Measurements from ENCODE around the gene LARGE2.

Gene LARGE2

DNA sequence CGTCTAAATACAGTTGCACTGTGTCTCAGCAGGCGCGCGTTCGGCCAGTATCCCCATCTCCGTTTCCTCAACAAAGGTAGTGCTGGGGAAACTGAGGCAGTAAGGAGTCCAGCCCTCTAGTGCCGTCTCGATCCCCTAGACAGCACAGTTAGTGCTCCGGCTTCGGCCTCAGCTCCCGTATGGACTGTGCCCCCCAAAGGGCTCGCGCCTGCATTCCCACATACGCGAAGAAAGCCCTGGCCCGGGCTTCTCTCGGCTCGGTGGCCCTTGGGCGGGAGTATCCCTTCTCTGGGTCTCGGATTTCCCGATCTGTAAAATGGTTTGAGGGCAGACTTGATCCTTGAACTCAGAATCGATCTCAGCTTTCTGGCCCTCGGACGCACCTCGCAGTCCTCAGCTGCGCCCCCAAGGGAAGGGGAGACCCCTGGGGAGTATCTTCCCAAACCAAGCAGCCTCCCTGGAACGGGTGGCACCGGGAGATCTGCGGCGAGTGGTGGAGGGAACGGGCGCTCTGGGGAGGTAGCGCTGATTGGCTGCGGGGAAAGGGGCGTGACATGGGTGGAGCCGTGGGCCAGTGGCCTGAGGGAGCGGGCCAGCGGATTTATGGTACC lies 4.0 kb upstream of the LARGE2 start:
- CTCF ChIA-PET: interaction anchor here (0.6 to 1.5 kb wide), 7 partner anchors 10 to 461 kb away, joined by 3 to 6 read pairs (median 3); no protein-coding TSS in a partner anchor
- Histone ChIP-seq H3K36me3 (ENCODE audit: control insufficient read depth in 2 of 2, insufficient read depth in 1 of 2, low read length in 2 of 2) (peaks cover 0 to 29% of the 10 kb centered on the region in 2 experiments; a peak in 1 of 3 replicates), H3K4me1 (ENCODE audit: control insufficient read depth, insufficient read depth, low read length) (no peaks in the 10 kb centered on the region; the same call in 1 of the 2 replicates), H3K27ac (ENCODE audit: extremely low read depth, low read depth, low read length) (peak overlapping the region; percentile 46; the same call in 1 of the 2 replicates), H3K9me3 (ENCODE audit: control insufficient read depth, insufficient read depth, low read depth, low read length) (no peaks in the 10 kb centered on the region), H3K4me3 (ENCODE audit: low read depth, low read length) (peak overlapping the region; percentile 96)
- POLR2A ChIA-PET: interaction anchor here (0.6 to 2.1 kb wide), 17 partner anchors 10 to 1272 kb away, joined by 3 to 10 read pairs (median 4); partner anchors contain the start of genes CRY2, FREY1 and PHF21A
- TF ChIP-seq TRIM28 (IDR thresholded peaks at IDR 0.05; ENCODE audit: borderline replicate concordance, low read length) (peak; percentile 22; the same call in 1 of the 2 replicates), ZNF626 (tag by site-specific recombination; IDR thresholded peaks at IDR 0.05) (no peak), ZNF214 (tag by site-specific recombination; IDR thresholded peaks at IDR 0.05; ENCODE audit: borderline replicate concordance) (no peak), ZNF239 (tag by site-specific recombination; IDR thresholded peaks at IDR 0.05) (no peak), ZBTB20 (tag by site-specific recombination; IDR thresholded peaks at IDR 0.05) (peak; percentile 47), PATZ1 (tag by site-specific recombination; IDR thresholded peaks at IDR 0.05) (0 out of 2 replicates have a peak, but pooled peaks have one; percentile 48), ZBTB17 (tag by site-specific recombination; IDR thresholded peaks at IDR 0.05) (peak; percentile 77), ZNF26 (tag by site-specific recombination; IDR thresholded peaks at IDR 0.05) (no peak), INSM2 (tag by site-specific recombination; IDR thresholded peaks at IDR 0.05) (no peak), ZBTB6 (tag by site-specific recombination; IDR thresholded peaks at IDR 0.05) (no peak), WT1 (tag by site-specific recombination; IDR thresholded peaks at IDR 0.05) (no peak), ZNF366 (tag by site-specific recombination; conservative IDR thresholded peaks at IDR 0.05) (no peak), HOXC10 (CRISPR knock-in tag; IDR thresholded peaks at IDR 0.05) (no peak), GLIS1 (tag by site-specific recombination; IDR thresholded peaks at IDR 0.05) (peak; percentile 57), YY2 (tag by site-specific recombination; IDR thresholded peaks at IDR 0.05) (no peak), KLF10 (tag by site-specific recombination; IDR thresholded peaks at IDR 0.05) (peak; percentile 93), ZNF664 (tag by site-specific recombination; IDR thresholded peaks at IDR 0.05) (0 out of 2 replicates have a peak, but pooled peaks have one; percentile 7)
- TF ChIP-seq, protein P1, sequence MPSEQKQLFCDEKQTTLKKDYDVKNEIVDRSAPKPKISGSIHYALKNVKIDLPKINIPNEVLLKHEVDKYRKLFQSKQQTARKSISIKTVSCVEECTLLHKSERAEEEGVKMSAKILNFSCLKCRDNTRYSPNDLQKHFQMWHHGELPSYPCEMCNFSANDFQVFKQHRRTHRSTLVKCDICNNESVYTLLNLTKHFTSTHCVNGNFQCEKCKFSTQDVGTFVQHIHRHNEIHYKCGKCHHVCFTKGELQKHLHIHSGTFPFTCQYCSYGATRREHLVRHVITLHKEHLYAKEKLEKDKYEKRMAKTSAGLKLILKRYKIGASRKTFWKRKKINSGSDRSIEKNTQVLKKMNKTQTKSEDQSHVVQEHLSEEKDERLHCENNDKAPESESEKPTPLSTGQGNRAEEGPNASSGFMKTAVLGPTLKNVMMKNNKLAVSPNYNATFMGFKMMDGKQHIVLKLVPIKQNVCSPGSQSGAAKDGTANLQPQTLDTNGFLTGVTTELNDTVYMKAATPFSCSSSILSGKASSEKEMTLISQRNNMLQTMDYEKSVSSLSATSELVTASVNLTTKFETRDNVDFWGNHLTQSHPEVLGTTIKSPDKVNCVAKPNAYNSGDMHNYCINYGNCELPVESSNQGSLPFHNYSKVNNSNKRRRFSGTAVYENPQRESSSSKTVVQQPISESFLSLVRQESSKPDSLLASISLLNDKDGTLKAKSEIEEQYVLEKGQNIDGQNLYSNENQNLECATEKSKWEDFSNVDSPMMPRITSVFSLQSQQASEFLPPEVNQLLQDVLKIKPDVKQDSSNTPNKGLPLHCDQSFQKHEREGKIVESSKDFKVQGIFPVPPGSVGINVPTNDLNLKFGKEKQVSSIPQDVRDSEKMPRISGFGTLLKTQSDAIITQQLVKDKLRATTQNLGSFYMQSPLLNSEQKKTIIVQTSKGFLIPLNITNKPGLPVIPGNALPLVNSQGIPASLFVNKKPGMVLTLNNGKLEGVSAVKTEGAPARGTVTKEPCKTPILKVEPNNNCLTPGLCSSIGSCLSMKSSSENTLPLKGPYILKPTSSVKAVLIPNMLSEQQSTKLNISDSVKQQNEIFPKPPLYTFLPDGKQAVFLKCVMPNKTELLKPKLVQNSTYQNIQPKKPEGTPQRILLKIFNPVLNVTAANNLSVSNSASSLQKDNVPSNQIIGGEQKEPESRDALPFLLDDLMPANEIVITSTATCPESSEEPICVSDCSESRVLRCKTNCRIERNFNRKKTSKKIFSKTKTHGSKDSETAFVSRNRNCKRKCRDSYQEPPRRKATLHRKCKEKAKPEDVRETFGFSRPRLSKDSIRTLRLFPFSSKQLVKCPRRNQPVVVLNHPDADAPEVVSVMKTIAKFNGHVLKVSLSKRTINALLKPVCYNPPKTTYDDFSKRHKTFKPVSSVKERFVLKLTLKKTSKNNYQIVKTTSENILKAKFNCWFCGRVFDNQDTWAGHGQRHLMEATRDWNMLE (tag by site-specific recombination; conservative IDR thresholded peaks at IDR 0.05; ENCODE audit: low read depth): no peak
- TF ChIP-seq, protein P2, sequence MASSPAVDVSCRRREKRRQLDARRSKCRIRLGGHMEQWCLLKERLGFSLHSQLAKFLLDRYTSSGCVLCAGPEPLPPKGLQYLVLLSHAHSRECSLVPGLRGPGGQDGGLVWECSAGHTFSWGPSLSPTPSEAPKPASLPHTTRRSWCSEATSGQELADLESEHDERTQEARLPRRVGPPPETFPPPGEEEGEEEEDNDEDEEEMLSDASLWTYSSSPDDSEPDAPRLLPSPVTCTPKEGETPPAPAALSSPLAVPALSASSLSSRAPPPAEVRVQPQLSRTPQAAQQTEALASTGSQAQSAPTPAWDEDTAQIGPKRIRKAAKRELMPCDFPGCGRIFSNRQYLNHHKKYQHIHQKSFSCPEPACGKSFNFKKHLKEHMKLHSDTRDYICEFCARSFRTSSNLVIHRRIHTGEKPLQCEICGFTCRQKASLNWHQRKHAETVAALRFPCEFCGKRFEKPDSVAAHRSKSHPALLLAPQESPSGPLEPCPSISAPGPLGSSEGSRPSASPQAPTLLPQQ (tag by site-specific recombination; IDR thresholded peaks at IDR 0.05): no peak
- TF ChIP-seq, protein P3, sequence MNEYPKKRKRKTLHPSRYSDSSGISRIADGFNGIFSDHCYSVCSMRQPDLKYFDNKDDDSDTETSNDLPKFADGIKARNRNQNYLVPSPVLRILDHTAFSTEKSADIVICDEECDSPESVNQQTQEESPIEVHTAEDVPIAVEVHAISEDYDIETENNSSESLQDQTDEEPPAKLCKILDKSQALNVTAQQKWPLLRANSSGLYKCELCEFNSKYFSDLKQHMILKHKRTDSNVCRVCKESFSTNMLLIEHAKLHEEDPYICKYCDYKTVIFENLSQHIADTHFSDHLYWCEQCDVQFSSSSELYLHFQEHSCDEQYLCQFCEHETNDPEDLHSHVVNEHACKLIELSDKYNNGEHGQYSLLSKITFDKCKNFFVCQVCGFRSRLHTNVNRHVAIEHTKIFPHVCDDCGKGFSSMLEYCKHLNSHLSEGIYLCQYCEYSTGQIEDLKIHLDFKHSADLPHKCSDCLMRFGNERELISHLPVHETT (tag by site-specific recombination; IDR thresholded peaks at IDR 0.05): no peak
- TF ChIP-seq, protein P4, sequence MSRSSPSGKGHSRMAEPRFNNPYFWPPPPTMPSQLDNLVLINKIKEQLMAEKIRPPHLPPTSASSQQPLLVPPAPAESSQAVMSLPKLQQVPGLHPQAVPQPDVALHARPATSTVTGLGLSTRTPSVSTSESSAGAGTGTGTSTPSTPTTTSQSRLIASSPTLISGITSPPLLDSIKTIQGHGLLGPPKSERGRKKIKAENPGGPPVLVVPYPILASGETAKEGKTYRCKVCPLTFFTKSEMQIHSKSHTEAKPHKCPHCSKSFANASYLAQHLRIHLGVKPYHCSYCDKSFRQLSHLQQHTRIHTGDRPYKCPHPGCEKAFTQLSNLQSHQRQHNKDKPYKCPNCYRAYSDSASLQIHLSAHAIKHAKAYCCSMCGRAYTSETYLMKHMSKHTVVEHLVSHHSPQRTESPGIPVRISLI (tag by site-specific recombination; IDR thresholded peaks at IDR 0.05): no peak
